GM19328 (cell line): Measurements from ENCODE around the gene OCSTAMP.

Source experiments
- ATAC-seq: cut with Tn5 transposase; IDR thresholded peaks from one replicate; pipeline ENCODE4 v1.9.1; 2021; ENCODE audit warnings: mild to moderate bottlenecking, moderate library complexity; ENCODE audit not compliant: unreplicated experiment

The OCSTAMP gene

DNA sequence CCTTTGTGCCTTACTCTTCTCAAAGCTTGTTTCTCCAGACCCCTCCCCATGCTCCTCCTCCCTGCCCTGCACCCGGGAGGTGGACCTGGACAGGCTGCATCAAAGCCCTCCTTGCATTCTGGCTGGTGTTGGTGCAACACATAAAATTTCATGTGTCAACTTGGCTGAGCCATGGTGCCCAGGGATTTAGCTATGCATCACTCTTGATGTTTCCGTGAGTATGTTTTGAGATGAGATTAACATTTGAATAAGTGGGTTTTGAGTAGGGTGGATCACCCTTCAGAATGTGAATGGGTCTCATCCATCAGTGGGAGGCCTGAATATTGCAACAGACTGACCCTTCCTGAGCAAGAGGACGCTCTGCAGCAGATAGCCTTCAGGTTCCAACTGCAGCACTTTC, 4.4 kb upstream of the OCSTAMP start:
- ATAC-seq = no peak

DNA sequence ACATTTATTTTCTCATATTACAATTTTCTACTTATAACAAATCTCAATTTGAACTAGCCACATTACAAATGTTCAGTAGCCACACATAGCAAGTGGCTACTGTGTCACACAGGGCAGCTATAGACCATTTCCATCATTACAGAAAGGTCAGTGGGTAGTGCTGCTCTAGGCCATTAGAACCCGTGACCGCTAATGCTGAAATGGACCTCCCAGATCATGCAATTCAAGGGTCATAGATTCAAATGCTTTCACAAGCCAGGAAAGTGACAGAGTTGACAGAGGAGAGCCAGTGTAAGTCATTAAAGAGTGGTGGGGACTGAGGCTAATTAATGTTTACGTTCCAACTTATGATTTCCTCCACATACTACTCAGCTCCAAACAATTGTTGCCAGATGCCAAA, 3.5 kb upstream of the OCSTAMP start:
- ATAC-seq = no peak

- ATAC-seq = peak; percentile 69
Observed at GRCh38 chr20:46552460-46553420, 2.3 kb upstream of the OCSTAMP start.

GRCh38 chr20:46551522-46552381, 1.3 kb upstream of the OCSTAMP start:
- ATAC-seq = no peak

DNA sequence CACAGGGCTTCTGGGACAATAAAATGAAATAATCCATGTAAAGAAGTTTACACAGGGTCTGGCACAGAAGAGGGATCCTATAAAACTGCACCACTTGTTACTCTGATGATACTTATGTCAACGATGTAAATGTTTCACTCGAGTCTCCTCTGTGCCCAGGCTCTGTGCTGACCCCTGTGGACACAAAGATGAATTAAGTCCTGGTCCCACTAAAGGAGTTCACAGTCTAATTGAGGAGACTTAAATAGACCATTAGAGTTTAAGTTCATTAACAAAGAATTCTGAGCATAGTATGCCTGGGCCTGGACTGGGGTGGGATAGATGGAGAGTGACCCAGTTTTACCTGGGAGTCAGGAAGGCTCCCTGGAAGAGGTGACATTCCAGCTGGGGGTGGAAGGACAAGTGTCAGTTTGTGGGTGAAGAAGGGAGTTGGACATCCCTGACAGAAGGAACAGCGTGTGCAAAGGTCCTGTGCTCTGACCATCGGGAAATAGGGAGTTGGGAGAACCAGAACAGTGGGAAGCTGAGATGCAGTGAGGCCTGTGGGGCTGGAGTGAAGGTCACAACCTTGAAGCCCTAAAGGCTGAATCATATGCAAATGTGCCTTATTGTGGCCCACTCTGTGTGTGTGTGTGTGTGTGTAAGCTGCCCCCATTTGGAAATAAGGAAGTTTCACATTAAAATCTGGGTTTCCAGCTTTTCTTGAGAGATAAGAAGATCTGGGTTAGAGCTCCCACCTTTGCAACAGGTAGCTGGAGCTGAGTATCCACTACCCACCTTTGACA, 1.1 kb downstream of the OCSTAMP start:
- no peak for ATAC-seq

DNA sequence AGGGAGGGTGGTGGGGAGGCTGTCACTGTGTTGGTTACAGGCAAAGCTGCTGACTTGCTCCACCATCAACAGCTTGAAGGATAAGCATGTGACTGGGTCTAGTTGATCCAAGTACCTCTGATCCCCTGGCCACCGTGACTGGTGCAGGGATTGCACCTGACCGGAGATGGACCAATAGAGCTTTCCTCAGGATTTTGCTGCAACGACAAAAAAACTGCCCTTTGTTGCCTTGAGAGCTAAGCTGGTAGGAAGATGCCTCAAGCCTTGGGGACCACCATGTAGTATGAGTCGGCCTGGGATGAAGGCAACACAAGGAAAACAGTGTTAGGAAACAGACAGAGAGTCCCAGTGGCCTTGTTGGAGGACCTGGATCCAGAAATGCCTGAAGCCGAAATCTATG, 1.8 kb downstream of the OCSTAMP start:
- no peak for ATAC-seq

GRCh38 chr20:46547995-46548394, 2.5 kb downstream of the OCSTAMP start:
- no peak for ATAC-seq

- no peak for ATAC-seq
Observed at GRCh38 chr20:46546936-46547335, 3.5 kb downstream of the OCSTAMP start.

DNA sequence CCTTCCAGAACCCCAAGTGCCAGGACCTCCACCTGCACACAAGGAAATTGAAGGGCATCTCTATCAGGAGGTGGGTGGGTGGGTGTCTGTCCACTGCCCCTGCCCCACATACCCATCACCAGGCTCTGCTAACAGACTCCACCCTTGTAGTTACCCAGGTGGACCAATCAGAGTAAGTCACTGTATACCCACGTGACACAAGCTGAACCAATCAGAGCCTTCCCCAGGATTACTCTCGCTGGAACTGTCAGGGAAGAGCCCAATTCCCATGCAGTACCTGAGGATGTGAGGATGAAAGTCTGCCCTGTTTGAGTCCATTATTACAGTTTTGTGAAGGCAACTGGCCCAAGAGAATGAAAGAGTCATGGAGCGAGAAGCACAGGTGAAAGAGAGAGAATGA, 4.2 kb downstream of the OCSTAMP start:
- ATAC-seq = no peak

DNA sequence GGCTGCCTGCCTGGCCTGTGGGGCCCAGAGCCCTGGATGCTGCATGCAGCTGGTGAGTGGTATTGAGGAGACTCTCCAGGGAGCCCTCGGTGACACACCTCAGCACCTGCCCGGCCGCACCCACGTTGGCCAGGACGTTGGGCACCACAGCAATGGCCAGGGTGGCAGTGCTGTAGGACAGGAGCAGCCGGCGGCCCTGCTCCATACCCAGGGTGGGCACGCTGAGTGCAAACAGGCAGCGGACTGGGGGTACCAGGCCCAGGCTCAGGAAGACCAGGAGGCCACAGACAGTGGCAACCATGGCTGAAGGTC, 4.7 kb downstream of the OCSTAMP start:
- no peak for ATAC-seq

- no peak for ATAC-seq
Observed at GRCh38 chr20:46545077-46545826, 5.2 kb downstream of the OCSTAMP start.

DNA sequence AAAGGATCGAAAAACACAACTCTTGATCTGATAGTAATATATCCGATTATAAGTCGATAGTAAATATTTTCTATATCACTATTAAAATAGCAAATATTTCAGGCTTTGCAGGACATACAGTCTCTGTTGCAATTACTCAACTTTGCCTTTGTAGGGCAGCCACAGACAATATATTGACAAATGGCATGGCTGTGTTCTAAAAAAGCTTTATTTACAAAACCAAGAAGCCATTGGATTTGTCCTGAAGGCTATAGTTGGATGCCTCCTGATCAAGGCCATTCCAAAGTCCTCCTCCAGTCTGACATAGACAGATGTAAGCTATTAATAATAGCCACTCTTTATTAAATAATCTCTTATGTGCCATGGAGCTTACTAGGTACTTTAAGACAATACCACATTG, 5.9 kb downstream of the OCSTAMP start:
- ATAC-seq = no peak

DNA sequence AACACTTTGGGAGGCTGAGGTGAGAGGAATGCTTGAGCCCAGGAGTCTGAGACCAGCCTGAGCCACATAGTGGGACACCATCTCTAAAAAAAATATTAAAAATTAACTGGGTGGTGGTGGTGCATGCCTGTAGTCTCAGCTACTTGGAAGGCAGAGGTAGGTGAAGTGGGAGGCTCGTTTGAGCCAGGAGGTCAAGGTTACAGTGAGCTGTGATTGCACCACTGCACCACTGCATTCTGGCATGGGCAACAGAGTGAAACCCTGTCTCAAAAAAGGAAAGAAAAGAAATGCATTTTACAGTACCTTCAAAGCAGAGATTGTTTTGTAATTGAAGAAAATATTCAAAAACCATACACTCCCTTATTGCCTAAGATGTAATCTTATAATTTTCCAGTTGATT, 6.5 kb downstream of the OCSTAMP start:
- no peak for ATAC-seq

DNA sequence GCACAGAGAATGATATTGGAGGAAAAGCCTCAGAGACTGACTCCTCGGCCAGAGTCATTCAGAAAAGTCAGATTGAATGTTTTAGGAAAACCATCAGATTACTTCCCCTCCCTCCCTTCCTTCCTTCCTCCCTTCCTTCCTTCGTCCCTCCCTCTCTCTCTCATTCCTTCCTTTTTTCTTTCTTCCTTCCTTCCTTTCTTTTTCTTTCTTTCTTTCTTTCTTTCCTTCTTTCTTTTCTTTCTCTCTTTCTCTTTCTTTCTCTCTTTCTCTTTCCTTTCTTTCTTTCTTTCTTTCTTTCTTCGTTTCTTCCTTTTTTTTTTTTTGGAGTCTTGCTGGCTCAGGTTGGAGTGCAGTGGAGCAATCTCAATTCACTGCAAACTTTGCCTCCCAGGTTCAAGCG, 7.4 kb downstream of the OCSTAMP start:
- no peak for ATAC-seq

- ATAC-seq = no peak
Observed at GRCh38 chr20:46541229-46541935, 9.1 kb downstream of the OCSTAMP start.

GRCh38 chr20:46539113-46539512, 11.3 kb downstream of the OCSTAMP start:
- ATAC-seq = no peak

- ATAC-seq = no peak
Observed at GRCh38 chr20:46530640-46531039, 19.8 kb downstream of the OCSTAMP start.

DNA sequence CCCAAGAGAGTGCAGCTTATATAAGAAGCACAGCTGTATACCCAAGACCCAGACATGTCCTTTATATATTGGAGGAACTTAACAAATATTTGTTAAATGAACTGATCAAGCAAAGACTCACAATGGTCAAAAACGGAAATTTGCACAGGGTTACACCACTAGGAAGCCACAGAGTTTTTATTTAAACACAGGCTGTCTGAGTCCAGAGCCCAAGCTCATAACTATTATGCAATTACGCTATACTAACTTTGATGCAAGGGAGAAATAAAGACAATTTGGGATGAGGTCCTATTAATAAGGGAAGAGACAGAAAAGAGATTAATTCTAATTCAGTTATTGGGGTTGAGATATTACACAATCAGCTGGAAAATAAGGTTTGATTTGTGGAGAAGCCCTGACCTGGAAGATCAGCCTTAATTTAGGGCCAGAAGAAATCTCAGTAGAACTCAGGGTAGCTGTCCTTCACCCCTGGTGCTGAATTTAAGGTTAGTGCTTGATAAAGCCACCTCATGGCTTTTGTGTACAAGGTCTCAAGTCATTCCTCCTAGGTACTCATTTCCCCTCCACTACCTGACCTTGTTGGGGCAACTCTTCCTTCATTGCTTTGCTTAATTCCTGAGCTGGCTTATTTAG, 26.6 kb downstream of the OCSTAMP start:
- ATAC-seq = no peak

DNA sequence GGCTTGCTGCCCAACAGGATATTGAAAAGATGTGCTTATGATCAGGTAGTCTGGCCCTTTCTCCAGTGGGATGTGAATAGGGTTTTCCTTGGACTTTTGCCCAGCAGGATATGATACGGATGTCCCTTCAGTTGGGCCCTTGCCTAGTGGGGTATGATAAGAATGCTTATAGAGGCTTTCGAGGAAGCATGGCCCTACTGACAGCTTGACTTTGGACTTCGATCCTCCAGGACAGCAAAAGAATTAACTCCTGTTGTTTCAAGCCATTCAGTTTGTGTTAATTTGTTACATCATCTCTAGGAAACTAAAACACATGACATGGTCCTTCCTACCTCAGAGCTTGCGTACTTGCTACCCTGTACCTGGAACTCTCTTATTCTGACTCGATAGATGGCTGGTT, 27.3 kb downstream of the OCSTAMP start:
- ATAC-seq = no peak
